Neural progenitor cell (in vitro differentiated cells): ENCODE data around the gene TRPC6.

Experiments used
- EZH2 ChIP-seq: fragments of 200-600 bp; sonication (generic); IDR thresholded peaks from 2 replicates; pipeline ENCODE4 v1.6.1; 2017; ENCODE audit warnings: antibody characterized with exemption, mild to moderate bottlenecking, moderate library complexity
- EZH2phosphoT487 ChIP-seq: fragments of 200-600 bp; sonication (generic); IDR thresholded peaks from 2 replicates; pipeline ENCODE4 v1.6.1; 2017; ENCODE audit warnings: antibody characterized with exemption
- TF ChIP-seq, protein P1 (sequence below): fragments of 200-600 bp; sonication (generic); IDR thresholded peaks from 2 replicates; pipeline ENCODE4 v1.5.1; 2017; ENCODE audit warnings: antibody characterized with exemption, mild to moderate bottlenecking

DNA sequence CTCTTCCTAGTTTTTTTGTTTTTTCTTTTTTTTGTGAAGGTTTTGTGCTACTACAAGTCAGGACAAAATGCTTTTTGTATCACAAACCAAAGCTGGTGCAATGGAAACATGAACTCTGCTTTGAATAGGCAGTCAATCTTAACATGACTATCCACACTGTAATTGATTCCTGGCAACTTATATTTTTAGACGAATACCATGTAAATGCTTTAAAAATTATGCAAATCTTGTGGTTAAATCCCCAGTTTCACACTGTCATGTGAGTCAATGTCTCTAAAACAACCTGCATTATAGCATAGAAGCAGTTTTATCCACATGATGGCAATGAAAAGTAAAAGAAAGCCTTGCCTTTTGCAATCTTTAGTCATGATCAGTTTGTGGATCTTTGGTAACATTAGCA is 8.9 kb downstream of the TRPC6 start:
- TF ChIP-seq, protein P1, sequence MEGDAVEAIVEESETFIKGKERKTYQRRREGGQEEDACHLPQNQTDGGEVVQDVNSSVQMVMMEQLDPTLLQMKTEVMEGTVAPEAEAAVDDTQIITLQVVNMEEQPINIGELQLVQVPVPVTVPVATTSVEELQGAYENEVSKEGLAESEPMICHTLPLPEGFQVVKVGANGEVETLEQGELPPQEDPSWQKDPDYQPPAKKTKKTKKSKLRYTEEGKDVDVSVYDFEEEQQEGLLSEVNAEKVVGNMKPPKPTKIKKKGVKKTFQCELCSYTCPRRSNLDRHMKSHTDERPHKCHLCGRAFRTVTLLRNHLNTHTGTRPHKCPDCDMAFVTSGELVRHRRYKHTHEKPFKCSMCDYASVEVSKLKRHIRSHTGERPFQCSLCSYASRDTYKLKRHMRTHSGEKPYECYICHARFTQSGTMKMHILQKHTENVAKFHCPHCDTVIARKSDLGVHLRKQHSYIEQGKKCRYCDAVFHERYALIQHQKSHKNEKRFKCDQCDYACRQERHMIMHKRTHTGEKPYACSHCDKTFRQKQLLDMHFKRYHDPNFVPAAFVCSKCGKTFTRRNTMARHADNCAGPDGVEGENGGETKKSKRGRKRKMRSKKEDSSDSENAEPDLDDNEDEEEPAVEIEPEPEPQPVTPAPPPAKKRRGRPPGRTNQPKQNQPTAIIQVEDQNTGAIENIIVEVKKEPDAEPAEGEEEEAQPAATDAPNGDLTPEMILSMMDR = no peak
- TF ChIP-seq EZH2 (no peak), EZH2phosphoT487 (no peak)
